Neural progenitor cell (in vitro differentiated cells): ENCODE measurements around the gene HOXC10. TPM values are rescaled to one million over a fixed set of nuclear protein-coding genes. Genes with fewer than 3 reads are reported as not detected.
A peak's percentile ranks its signal among the peaks of the same experiment; 100 is the strongest.

Experiments
- DNase-seq: peaks from one replicate; pipeline ENCODE4 v3.0.0-alpha.2; 2016; ENCODE audit warnings: low spot score
- H2AFZ ChIP-seq: fragments of 200-600 bp; sonication (generic); replicated peaks from 2 replicates; pipeline ENCODE4 v1.6.1; 2016; ENCODE audit warnings: antibody characterized with exemption
- H3F3A ChIP-seq: fragments of 200-600 bp; sonication (generic); 2 replicates; pipeline ENCODE4 v1.6.1; 2016; ENCODE audit warnings: antibody characterized with exemption, low read depth
- H3K27ac ChIP-seq: fragments of 200-600 bp; sonication (generic); 2 replicates; pipeline ENCODE4 v1.5.1; 2016; ENCODE audit warnings: mild to moderate bottlenecking
- H3K27me3 ChIP-seq: fragments of 200-600 bp; sonication (generic); 2 replicates; pipeline ENCODE4 v1.6.1; 2016; ENCODE audit warnings: mild to moderate bottlenecking, moderate library complexity
- H3K36me3 ChIP-seq: fragments of 200-600 bp; sonication (generic); 2 replicates; pipeline ENCODE4 v1.5.1; 2016
- H3K4me1 ChIP-seq: fragments of 200-600 bp; sonication (generic); 2 replicates; pipeline ENCODE4 v1.6.1; 2016; ENCODE audit warnings: mixed run types
- H3K4me2 ChIP-seq: fragments of 200-600 bp; sonication (generic); 2 replicates; pipeline ENCODE4 v1.6.1; 2016
- H3K4me3 ChIP-seq: fragments of 200-600 bp; sonication (generic); 2 replicates; pipeline ENCODE4 v1.5.1; 2016
- H3K79me2 ChIP-seq: fragments of 200-600 bp; sonication (generic); 2 replicates; pipeline ENCODE4 v1.6.1; 2016; ENCODE audit warnings: low read depth
- H3K9ac ChIP-seq: fragments of 200-600 bp; sonication (generic); 2 replicates; pipeline ENCODE4 v1.6.1; 2016
- H3K9me3 ChIP-seq: fragments of 200-600 bp; sonication (generic); 2 replicates; pipeline ENCODE4 v1.5.1; 2016; ENCODE audit warnings: low read depth
- H4K20me1 ChIP-seq: fragments of 200-600 bp; sonication (generic); 2 replicates; pipeline ENCODE4 v1.6.1; 2016; ENCODE audit warnings: low read depth
- H3K27ac Mint-ChIP-seq: 3 replicates; pipeline ENCODE4 v1.8.0; 2021; ENCODE audit warnings: mixed read lengths
- H3K27me3 Mint-ChIP-seq: 2 replicates; pipeline ENCODE4 v1.8.0; 2022; ENCODE audit warnings: low read depth, mild to moderate bottlenecking, inconsistent platforms, moderate library complexity, mixed read lengths; ENCODE audit not compliant: insufficient read depth
- H3K36me3 Mint-ChIP-seq: 3 replicates; pipeline ENCODE4 v1.8.0; 2021; ENCODE audit warnings: mixed read lengths
- H3K4me1 Mint-ChIP-seq: 3 replicates; pipeline ENCODE4 v1.8.0; 2021; ENCODE audit warnings: mixed read lengths
- H3K4me3 Mint-ChIP-seq: 3 replicates; pipeline ENCODE4 v1.8.0; 2021; ENCODE audit warnings: mild to moderate bottlenecking, moderate library complexity, mixed read lengths
- H3K9me3 Mint-ChIP-seq: 3 replicates; pipeline ENCODE4 v1.8.0; 2020; ENCODE audit warnings: mixed read lengths
- EZH2 ChIP-seq: fragments of 200-600 bp; sonication (generic); IDR thresholded peaks from 2 replicates; pipeline ENCODE4 v1.6.1; 2017; ENCODE audit warnings: antibody characterized with exemption, mild to moderate bottlenecking, moderate library complexity
- EZH2phosphoT487 ChIP-seq: fragments of 200-600 bp; sonication (generic); IDR thresholded peaks from 2 replicates; pipeline ENCODE4 v1.6.1; 2017; ENCODE audit warnings: antibody characterized with exemption
- microRNA counts: library from miRNA; unstranded; fragments of <30 nt; microRNA quantifications from one replicate; lab custom pipeline; 2016
- microRNA-seq: library from miRNA; unstranded; fragments of <30 nt; microRNA quantifications from one replicate; pipeline ENCODE4, GENCODE V29; 2016
- small RNA-seq: library from RNA; depleted of rRNA; stranded (forward); fragments of <200 nt; gene quantifications from one replicate; pipeline ENCODE3, GENCODE V24; 2015
- total RNA-seq: library from RNA; depleted of rRNA; stranded (reverse); fragments of >200 nt; gene quantifications from 2 replicates; pipeline ENCODE4 v1.2.3, GENCODE V29; 2015; ENCODE audit warnings: low replicate concordance
- TF ChIP-seq, protein P1 (sequence below): fragments of 200-600 bp; sonication (generic); IDR thresholded peaks from 2 replicates; pipeline ENCODE4 v1.5.1; 2017; ENCODE audit warnings: antibody characterized with exemption, mild to moderate bottlenecking

The HOXC10 gene
- total RNA-seq, 1 donor from 2014 or later = not detected

DNA sequence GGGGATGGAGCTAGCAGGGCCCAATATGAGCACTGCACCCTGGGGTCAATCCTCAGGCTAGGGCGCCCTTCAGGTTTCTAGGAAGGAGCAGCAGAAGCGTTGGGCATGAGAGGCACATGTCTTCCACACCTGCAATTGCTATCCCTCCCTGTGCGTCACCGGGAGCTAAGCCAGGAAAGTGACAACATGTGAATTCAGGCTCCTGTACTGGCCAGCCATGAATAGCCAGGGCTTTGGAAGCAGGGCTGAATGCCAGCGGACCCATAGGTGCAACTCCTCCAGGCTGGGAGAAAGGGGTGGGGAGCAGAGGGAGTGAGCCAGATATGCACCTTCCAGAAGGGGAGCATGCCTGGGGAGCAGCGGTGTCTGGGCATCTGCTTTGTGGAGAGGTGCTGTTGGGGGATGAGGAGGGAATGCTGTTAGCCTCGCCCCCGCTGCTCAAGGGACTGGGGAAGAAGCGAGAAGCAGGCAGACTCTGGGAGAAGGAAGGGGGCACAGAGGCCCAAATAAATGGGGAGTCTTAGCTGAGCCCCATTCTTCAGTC is 54.0 kb downstream of the HOXC10 start:
- H3K27ac ChIP-seq = no peak overlapping the region
- no peak overlapping the region for H3K4me3 ChIP-seq
- H2AFZ ChIP-seq = no peak overlapping the region
- H4K20me1 ChIP-seq = peaks cover 39% of the 10 kb centered on the region
- Mint-ChIP-seq H3K4me1 (no peaks in the 10 kb centered on the region), H3K36me3 (no peaks in the 10 kb centered on the region), H3K9me3 (peaks cover 8% of the 10 kb centered on the region), H3K27me3 (peaks cover 91% of the 10 kb centered on the region), H3K27ac (no peak overlapping the region), H3K4me3 (no peak overlapping the region)
- no peaks in the 10 kb centered on the region for H3K9me3 ChIP-seq
- TF ChIP-seq EZH2 = peak; percentile 80
- TF ChIP-seq, protein P1, sequence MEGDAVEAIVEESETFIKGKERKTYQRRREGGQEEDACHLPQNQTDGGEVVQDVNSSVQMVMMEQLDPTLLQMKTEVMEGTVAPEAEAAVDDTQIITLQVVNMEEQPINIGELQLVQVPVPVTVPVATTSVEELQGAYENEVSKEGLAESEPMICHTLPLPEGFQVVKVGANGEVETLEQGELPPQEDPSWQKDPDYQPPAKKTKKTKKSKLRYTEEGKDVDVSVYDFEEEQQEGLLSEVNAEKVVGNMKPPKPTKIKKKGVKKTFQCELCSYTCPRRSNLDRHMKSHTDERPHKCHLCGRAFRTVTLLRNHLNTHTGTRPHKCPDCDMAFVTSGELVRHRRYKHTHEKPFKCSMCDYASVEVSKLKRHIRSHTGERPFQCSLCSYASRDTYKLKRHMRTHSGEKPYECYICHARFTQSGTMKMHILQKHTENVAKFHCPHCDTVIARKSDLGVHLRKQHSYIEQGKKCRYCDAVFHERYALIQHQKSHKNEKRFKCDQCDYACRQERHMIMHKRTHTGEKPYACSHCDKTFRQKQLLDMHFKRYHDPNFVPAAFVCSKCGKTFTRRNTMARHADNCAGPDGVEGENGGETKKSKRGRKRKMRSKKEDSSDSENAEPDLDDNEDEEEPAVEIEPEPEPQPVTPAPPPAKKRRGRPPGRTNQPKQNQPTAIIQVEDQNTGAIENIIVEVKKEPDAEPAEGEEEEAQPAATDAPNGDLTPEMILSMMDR = no peak
- no peak for TF ChIP-seq EZH2phosphoT487
- H3K79me2 ChIP-seq = no peaks in the 10 kb centered on the region
- no peaks in the 10 kb centered on the region for H3K36me3 ChIP-seq
- no peak overlapping the region for H3K4me2 ChIP-seq
- H3K9ac ChIP-seq = no peak overlapping the region
- DNase-seq = peak; percentile 3
- no peaks in the 10 kb centered on the region for H3K4me1 ChIP-seq
- H3K27me3 ChIP-seq = peaks cover 100% of the 10 kb centered on the region
- no peaks in the 10 kb centered on the region for H3F3A ChIP-seq

DNA sequence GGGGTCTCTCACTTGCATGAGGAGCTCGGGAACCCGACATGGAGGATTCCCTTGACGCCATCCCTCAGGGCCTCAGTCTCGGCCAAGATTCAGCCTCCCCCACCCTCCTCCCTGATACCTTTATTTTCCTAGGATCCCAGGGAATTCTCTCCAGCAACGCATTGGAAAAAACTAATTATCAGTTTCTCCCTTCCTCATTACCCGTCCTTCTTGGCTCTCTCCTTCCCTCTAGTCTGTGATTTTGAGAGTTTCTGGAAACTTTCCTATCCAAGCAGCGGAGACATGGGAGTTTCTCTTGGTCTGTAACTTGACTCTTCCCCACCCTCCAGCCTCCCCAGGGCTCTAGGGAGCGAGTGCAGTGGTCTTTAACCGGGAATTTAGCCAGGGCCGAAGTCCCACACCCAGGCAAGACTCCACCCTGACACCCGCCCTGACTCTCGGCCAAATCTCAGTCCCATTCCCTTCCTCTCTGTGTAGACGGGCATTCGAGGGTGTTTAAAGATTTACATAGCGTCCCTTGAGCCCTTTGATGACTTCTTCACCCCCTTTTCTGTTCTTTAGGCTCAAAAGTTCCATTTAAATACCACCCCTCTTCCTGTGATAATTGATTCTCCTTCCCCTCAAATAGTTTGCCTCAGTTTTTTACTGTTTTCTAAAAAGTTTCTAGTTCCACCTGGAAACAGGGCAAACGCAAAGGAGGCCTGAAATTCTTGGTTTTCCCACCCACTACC is 54.6 kb downstream of the HOXC10 start:
- Histone ChIP-seq H2AFZ (no peak overlapping the region), H3K27me3 (peaks cover 100% of the 10 kb centered on the region), H3K9me3 (no peaks in the 10 kb centered on the region), H3K79me2 (no peaks in the 10 kb centered on the region), H3K9ac (no peak overlapping the region), H4K20me1 (peaks cover 33% of the 10 kb centered on the region), H3K27ac (no peak overlapping the region), H3K4me3 (no peak overlapping the region), H3K36me3 (no peaks in the 10 kb centered on the region), H3K4me2 (no peak overlapping the region), H3K4me1 (no peaks in the 10 kb centered on the region), H3F3A (no peaks in the 10 kb centered on the region)
- Mint-ChIP-seq H3K27me3 (peaks cover 92% of the 10 kb centered on the region), H3K36me3 (no peaks in the 10 kb centered on the region), H3K9me3 (peaks cover 8% of the 10 kb centered on the region), H3K27ac (no peak overlapping the region), H3K4me3 (no peak overlapping the region), H3K4me1 (no peaks in the 10 kb centered on the region)
- DNase-seq = peak; percentile 11
- TF ChIP-seq, protein P1 = no peak
- TF ChIP-seq EZH2 = peak; percentile 69

MicroRNAs encoded within 50 kb of the gene (microRNA counts, 767-probe panel; counts per million panel counts)
- 460 counts per million, percentile 90 among the panel's probes with 10 or more counts for microRNA hsa-miR-196a-5p (lab: Ali Mortazavi, UCI)
- microRNA hsa-miR-615-3p (lab: Ali Mortazavi, UCI) = 460 counts per million, percentile 90 among the panel's probes with 10 or more counts
- 460 counts per million, percentile 90 among the panel's probes with 10 or more counts for microRNA hsa-miR-615-5p (lab: Ali Mortazavi, UCI)

Small RNA genes lying within 50 kb of the gene (microRNA-seq; reads per million reads assigned to microRNA genes)
- 0.73 reads per million for gene MIR196A2
- gene MIR615 = 0.73 reads per million

Small RNA genes lying within 50 kb of the gene (small RNA-seq; reads per million reads assigned to genes)
- gene AC012531.3 (not detected), gene AC012531.4 (not detected), gene HOXC5 (not detected), gene MIR196A2 (not detected), gene MIR615 (not detected), gene RF01905 (not detected), gene RF01906 (not detected)

Other genes with a start within 250 kb of the HOXC10 start
- gene CISTR, start 233.2 kb upstream of the HOXC10 start, total RNA-seq = not detected in 2 replicates
- not detected in 2 replicates for gene HOXC13, start 46.3 kb upstream of the HOXC10 start, total RNA-seq
- not detected in 2 replicates for gene HOXC12, start 30.2 kb upstream of the HOXC10 start, total RNA-seq
- not detected in 2 replicates for gene HOXC11, start 12.0 kb upstream of the HOXC10 start, total RNA-seq
- gene HOTAIR, start 10.2 kb upstream of the HOXC10 start, total RNA-seq = not detected in 2 replicates
- not detected in 2 replicates for gene HOXC9, start 15.0 kb downstream of the HOXC10 start, total RNA-seq
- not detected in 2 replicates for gene HOXC8, start 23.8 kb downstream of the HOXC10 start, total RNA-seq
- not detected in 2 replicates for gene HOXC6, start 43.3 kb downstream of the HOXC10 start, total RNA-seq
- not detected in 2 replicates for gene HOXC5, start 47.9 kb downstream of the HOXC10 start, total RNA-seq
- gene HOXC4, start 68.7 kb downstream of the HOXC10 start, total RNA-seq = not detected in 2 replicates
- 42.9 and 49.4 TPM in 2 replicates for gene SMUG1, start 203.8 kb downstream of the HOXC10 start, total RNA-seq